OCI-LY7 (cell line): ENCODE measurements around the gene ZNF749. TPM values are rescaled to one million over a fixed set of nuclear protein-coding genes. Genes with fewer than 3 reads are reported as not detected.

Experiments used
- BruUV-seq: library from RNA; stranded (reverse); fragments of 400-500 nt; replicated peaks from 2 replicates; lab custom pipeline; 2021; lab: Mats Ljungman, UMichigan
- CTCF ChIA-PET: fragments of 300-600 bp; sonication (Branson Sonifier 250); formaldehyde crosslinking; loops from one replicate; lab custom pipeline; 2022; ENCODE audit warnings: antibody characterized with exemption; ENCODE audit not compliant: unreplicated experiment; lab: Charles Lee
- POLR2A ChIA-PET: fragments of 300-600 bp; sonication (Branson Sonifier 250); formaldehyde crosslinking; loops from one replicate; lab custom pipeline; 2022; ENCODE audit warnings: antibody characterized with exemption; lab: Charles Lee
- DNase-seq: peaks from one replicate; pipeline ENCODE4 v3.0.0-alpha.2; 2015; ENCODE audit warnings: low spot score
- H2AFZ ChIP-seq: fragments of 200-600 bp; sonication (generic), shearing (Covaris generic); 2 replicates; pipeline ENCODE4 v1.6.1; 2014; ENCODE audit warnings: mild to moderate bottlenecking, antibody characterized with exemption, low read length, moderate library complexity
- H3K27ac ChIP-seq: fragments of 200-600 bp; sonication (generic); 2 replicates; pipeline ENCODE4 v1.5.1; 2014; ENCODE audit warnings: mixed run types, low read depth, mild to moderate bottlenecking, moderate library complexity, low read length, inconsistent platforms; ENCODE audit not compliant: poor library complexity, severe bottlenecking
- H3K36me3 ChIP-seq: fragments of 200-600 bp; sonication (generic); 2 replicates; pipeline ENCODE4 v1.6.1; 2014; ENCODE audit warnings: mild to moderate bottlenecking, antibody characterized with exemption, low read length, moderate library complexity, mixed read lengths; ENCODE audit not compliant: insufficient read depth
- H3K4me1 ChIP-seq: fragments of 200-600 bp; sonication (generic); 2 replicates; pipeline ENCODE4 v1.5.1; 2014; ENCODE audit warnings: mild to moderate bottlenecking, low read length; ENCODE audit not compliant: insufficient read depth, poor library complexity, severe bottlenecking
- H3K4me2 ChIP-seq: fragments of 200-600 bp; sonication (generic); 2 replicates; pipeline ENCODE4 v1.6.1; 2014; ENCODE audit warnings: mild to moderate bottlenecking, low read length
- H3K4me3 ChIP-seq: fragments of 200-600 bp; sonication (generic); 2 replicates; pipeline ENCODE4 v1.5.1; 2014; ENCODE audit warnings: mild to moderate bottlenecking, low read depth, low read length; ENCODE audit not compliant: poor library complexity, severe bottlenecking
- H3K79me2 ChIP-seq: fragments of 200-600 bp; sonication (generic); 2 replicates; pipeline ENCODE4 v1.6.1; 2016; ENCODE audit warnings: low read depth, mild to moderate bottlenecking, low read length, moderate library complexity, mixed read lengths; ENCODE audit not compliant: insufficient read depth
- H3K9me2 ChIP-seq: fragments of 200-600 bp; sonication (generic); 2 replicates; pipeline ENCODE4 v1.6.1; 2016; ENCODE audit warnings: mild to moderate bottlenecking, low read length, mixed read lengths; ENCODE audit not compliant: insufficient read depth
- H3K9me3 ChIP-seq: fragments of 200-600 bp; sonication (generic); 2 replicates; pipeline ENCODE4 v1.6.1; 2014; ENCODE audit warnings: mild to moderate bottlenecking, mixed run types, low read length, mixed read lengths
- H4K20me1 ChIP-seq: fragments of 200-600 bp; sonication (generic); 2 replicates; pipeline ENCODE4 v1.6.1; 2014; ENCODE audit warnings: mild to moderate bottlenecking, antibody characterized with exemption, low read length, moderate library complexity, mixed read lengths; ENCODE audit not compliant: insufficient read depth
- EZH2phosphoT487 ChIP-seq: fragments of 200-600 bp; sonication (generic); IDR thresholded peaks from 2 replicates; pipeline ENCODE4 v1.6.1; 2018; ENCODE audit warnings: low read depth, borderline replicate concordance, mild to moderate bottlenecking, mixed run types, antibody characterized with exemption, low read length, moderate library complexity, mixed read lengths
- intact Hi-C: fragments of 100-400 bp; cut with micrococcal nuclease; formaldehyde crosslinking; loops from one replicate; pipeline ENCODE4 v1.10.0; 2022; ENCODE audit not compliant: unreplicated experiment
- total RNA-seq, 2 experiments: library from RNA; depleted of rRNA in 1 of 2; stranded (reverse); fragments of >200 nt in 1 of 2; shearing (Covaris generic) in 1 of 2; gene quantifications; 2 replicates each; pipeline ENCODE4 v1.2.3, GENCODE V29; 2014 to 2022
- TF ChIP-seq, protein P1 (sequence below): fragments of 200-600 bp; sonication (generic); conservative IDR thresholded peaks from 2 replicates; pipeline ENCODE4 v1.5.1; 2014; ENCODE audit warnings: mild to moderate bottlenecking, antibody characterized with exemption, low read length, moderate library complexity, mixed read lengths

The ZNF749 gene
- total RNA-seq, 2 experiments from 2014 or later = 14.2 to 27.1 TPM

DNA sequence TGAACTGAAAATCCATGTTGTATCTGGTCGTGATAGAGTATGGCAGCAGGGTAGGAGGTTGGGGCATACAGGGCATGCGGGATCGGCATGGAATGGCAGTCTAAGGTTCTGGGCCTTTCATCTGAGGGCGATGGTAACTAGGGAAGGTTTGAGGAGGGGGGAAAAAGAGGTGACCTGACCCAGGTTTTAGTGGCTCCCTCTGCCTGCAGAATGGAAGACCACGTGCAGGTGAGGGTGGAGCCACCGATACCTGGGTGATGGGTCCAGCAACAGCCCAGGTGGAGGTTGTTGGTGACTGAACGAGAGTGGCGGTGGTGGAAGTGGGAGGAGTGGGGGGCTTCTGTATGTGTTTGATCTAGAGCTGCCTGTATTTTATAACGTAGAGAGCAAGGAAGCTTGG is 3.8 kb downstream of the ZNF749 start:
- H4K20me1 ChIP-seq = 0 out of 2 replicates have a peak, but pooled peaks cover 6% of the 10 kb centered on the region
- H3K27ac ChIP-seq = no peak overlapping the region
- intact Hi-C loops = no loop called here
- no peak overlapping the region for H2AFZ ChIP-seq
- POLR2A ChIA-PET = no interaction called here
- H3K79me2 ChIP-seq = peaks cover 31% of the 10 kb centered on the region
- BruUV-seq = no TSS peak
- no peaks in the 10 kb centered on the region for H3K9me2 ChIP-seq
- peaks cover 22% of the 10 kb centered on the region for H3K4me1 ChIP-seq
- TF ChIP-seq, protein P1, sequence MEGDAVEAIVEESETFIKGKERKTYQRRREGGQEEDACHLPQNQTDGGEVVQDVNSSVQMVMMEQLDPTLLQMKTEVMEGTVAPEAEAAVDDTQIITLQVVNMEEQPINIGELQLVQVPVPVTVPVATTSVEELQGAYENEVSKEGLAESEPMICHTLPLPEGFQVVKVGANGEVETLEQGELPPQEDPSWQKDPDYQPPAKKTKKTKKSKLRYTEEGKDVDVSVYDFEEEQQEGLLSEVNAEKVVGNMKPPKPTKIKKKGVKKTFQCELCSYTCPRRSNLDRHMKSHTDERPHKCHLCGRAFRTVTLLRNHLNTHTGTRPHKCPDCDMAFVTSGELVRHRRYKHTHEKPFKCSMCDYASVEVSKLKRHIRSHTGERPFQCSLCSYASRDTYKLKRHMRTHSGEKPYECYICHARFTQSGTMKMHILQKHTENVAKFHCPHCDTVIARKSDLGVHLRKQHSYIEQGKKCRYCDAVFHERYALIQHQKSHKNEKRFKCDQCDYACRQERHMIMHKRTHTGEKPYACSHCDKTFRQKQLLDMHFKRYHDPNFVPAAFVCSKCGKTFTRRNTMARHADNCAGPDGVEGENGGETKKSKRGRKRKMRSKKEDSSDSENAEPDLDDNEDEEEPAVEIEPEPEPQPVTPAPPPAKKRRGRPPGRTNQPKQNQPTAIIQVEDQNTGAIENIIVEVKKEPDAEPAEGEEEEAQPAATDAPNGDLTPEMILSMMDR = no peak
- no peak for TF ChIP-seq EZH2phosphoT487
- no peak overlapping the region for H3K4me2 ChIP-seq
- CTCF ChIA-PET = no interaction called here
- H3K4me3 ChIP-seq = no peak overlapping the region
- H3K36me3 ChIP-seq = peaks cover 46% of the 10 kb centered on the region
- DNase-seq = no peak
- H3K9me3 ChIP-seq = no peaks in the 10 kb centered on the region

DNA sequence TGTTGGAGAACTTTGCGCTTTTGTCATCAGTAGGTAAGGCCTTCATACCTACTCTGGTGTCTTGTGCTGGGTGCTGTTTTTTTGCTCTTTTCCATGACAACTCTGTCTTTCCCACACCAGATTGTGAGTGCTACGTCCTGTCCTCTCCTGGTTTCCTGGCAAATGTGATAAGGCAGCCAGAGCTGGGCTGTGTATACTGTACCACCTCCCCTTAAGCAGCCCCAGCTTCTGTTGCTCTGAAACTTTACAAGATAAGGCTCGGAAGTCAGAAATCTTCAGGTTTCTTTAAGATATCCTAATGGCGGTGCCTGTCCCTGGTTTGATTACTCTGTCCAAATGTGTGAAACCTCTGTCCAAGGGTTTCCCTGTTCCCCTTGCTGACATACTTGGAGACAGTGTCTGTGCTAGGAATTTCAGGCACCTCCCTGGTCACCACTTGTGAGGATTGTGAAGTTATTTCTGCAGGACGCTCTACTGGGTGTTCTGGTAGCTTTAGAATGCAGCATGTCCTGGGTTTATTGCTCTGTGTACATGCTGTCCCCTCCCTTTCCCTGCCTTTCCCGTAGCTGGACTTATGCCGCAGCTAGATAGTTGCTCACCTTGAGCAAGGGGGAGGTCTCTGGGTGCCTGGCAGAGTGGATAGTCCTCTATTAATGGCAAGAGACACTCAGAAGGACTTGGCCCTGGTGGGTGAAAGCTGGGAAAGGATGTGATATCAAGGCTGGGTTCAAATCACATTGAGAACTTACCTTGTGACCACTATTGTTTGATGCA is 7.0 kb downstream of the ZNF749 start:
- Histone ChIP-seq H4K20me1 (no peaks in the 10 kb centered on the region), H2AFZ (no peak overlapping the region), H3K4me3 (no peak overlapping the region), H3K27ac (no peak overlapping the region), H3K4me2 (no peak overlapping the region), H3K9me3 (no peaks in the 10 kb centered on the region; the same call in 1 of the 2 replicates), H3K9me2 (no peaks in the 10 kb centered on the region), H3K79me2 (peaks cover 14% of the 10 kb centered on the region; the same call in 1 of the 2 replicates), H3K4me1 (peaks cover 7% of the 10 kb centered on the region), H3K36me3 (peaks cover 69% of the 10 kb centered on the region)
- TF ChIP-seq, protein P1 = no peak
- no peak for TF ChIP-seq EZH2phosphoT487
- DNase-seq = no peak
- CTCF ChIA-PET = no interaction called here
- intact Hi-C loops = no loop called here
- POLR2A ChIA-PET = no interaction called here
- BruUV-seq = no TSS peak
